Measurements from ENCODE around the gene CHAD.
"Not testable (repeated sequence)": the region's sequence is repeated elsewhere in the genome, so short reads cannot be mapped to it uniquely, and the experiment has no call there.

The CHAD gene

GRCh38 chr17:50492214-50492613 is 23.5 kb upstream of the CHAD start:
- no peak for DNase-seq

GRCh38 chr17:50491505-50491904 is 22.8 kb upstream of the CHAD start:
- no peak for DNase-seq

GRCh38 chr17:50488880-50489279 is 20.2 kb upstream of the CHAD start:
- DNase-seq = no peak

- DNase-seq = no peak
Measured at GRCh38 chr17:50487213-50488096, 18.8 kb upstream of the CHAD start.

- DNase-seq = no peak
Measured at GRCh38 chr17:50484386-50485155, 15.9 kb upstream of the CHAD start.

- DNase-seq = no peak
Measured at GRCh38 chr17:50483266-50483665, 14.6 kb upstream of the CHAD start.

GRCh38 chr17:50482516-50482915 is 13.8 kb upstream of the CHAD start:
- no peak for DNase-seq

GRCh38 chr17:50482110-50482509 is 13.4 kb upstream of the CHAD start:
- no peak for DNase-seq

- no peak for DNase-seq
Measured at GRCh38 chr17:50481648-50482047, 13.0 kb upstream of the CHAD start.

- no peak for DNase-seq
Measured at GRCh38 chr17:50480854-50481490, 12.3 kb upstream of the CHAD start.

GRCh38 chr17:50480142-50480764 is 11.6 kb upstream of the CHAD start:
- no peak for DNase-seq

GRCh38 chr17:50479522-50480141 is 11.0 kb upstream of the CHAD start:
- no peak for DNase-seq

- DNase-seq = no peak
Measured at GRCh38 chr17:50478391-50479381, 10.0 kb upstream of the CHAD start, which contains the start of gene RSAD1. Gene RSAD1 (plus strand): TSS chr17:50478860. CDS start chr17:50478885, 25 bp downstream.

- DNase-seq = no peak
Measured at GRCh38 chr17:50477976-50478375, 9.3 kb upstream of the CHAD start.

- no peak for DNase-seq
Measured at GRCh38 chr17:50476545-50477315, 8.1 kb upstream of the CHAD start.

GRCh38 chr17:50475775-50476544 is 7.3 kb upstream of the CHAD start:
- not testable (repeated sequence) for DNase-seq

GRCh38 chr17:50475362-50475761 is 6.7 kb upstream of the CHAD start:
- DNase-seq = no peak

GRCh38 chr17:50474523-50474922 is 5.8 kb upstream of the CHAD start:
- DNase-seq = no peak

GRCh38 chr17:50473901-50474300 is 5.2 kb upstream of the CHAD start:
- no peak for DNase-seq

- DNase-seq = not testable (repeated sequence)
Measured at GRCh38 chr17:50472761-50473161, 4.1 kb upstream of the CHAD start.
